ENCODE results near the gene NAA10. TPM values are rescaled to one million over a fixed set of nuclear protein-coding genes. Genes with fewer than 3 reads are reported as not detected.

The NAA10 gene
- total RNA-seq, 6 donors from 2014 or later: 30.7 to 116 (median 76.2) TPM

GRCh38 chrX:153957224-153957623, 22.4 kb upstream of the NAA10 start:
- WGBS, 2 donors: 91 to 92% methylated on average over 9 to 17 of the region's 17 CpGs
- H3K4me1 ChIP-seq: peaks cover 0 to 7% (median 0%) of the 10 kb centered on the region in 4 donors
- no peak overlapping the region for H3K4me3 ChIP-seq
- no peaks in the 10 kb centered on the region for H3K9me3 ChIP-seq
- DNase-seq (no peak), ATAC-seq (ENCODE audit: low FRiP score in 2 of 2) (no peak)
- no peak overlapping the region for H3K27ac ChIP-seq
- H3K27me3 ChIP-seq: no peaks in the 10 kb centered on the region
- TF ChIP-seq POLR2A (IDR thresholded peaks at IDR 0.05) (no peak), CTCF (IDR thresholded peaks at IDR 0.05) (no peak), EP300 (IDR thresholded peaks at IDR 0.05) (no peak), POLR2AphosphoS5 (IDR thresholded peaks at IDR 0.05) (no peak)
- peaks cover 0 to 99% (median 73%) of the 10 kb centered on the region in 4 donors for H3K36me3 ChIP-seq

GRCh38 chrX:153956044-153956907, 21.4 kb upstream of the NAA10 start:
- no peaks in the 10 kb centered on the region for H3K27me3 ChIP-seq
- H3K36me3 ChIP-seq: peaks cover 0 to 99% (median 74%) of the 10 kb centered on the region in 4 donors
- no peak for ATAC-seq (ENCODE audit: low FRiP score in 2 of 2)
- no peaks in the 10 kb centered on the region for H3K9me3 ChIP-seq
- TF ChIP-seq POLR2A (IDR thresholded peaks at IDR 0.05): no peak
- TF ChIP-seq POLR2AphosphoS5 (IDR thresholded peaks at IDR 0.05): no peak
- no peak for TF ChIP-seq CTCF (IDR thresholded peaks at IDR 0.05)
- no peak for TF ChIP-seq EP300 (IDR thresholded peaks at IDR 0.05)
- H3K4me1 ChIP-seq: peaks cover 0 to 7% (median 0%) of the 10 kb centered on the region in 4 donors
- 92 to 100% methylated on average over 1 to 32 of the region's 35 CpGs for WGBS, 2 donors
- DNase-seq: no peak
- H3K27ac ChIP-seq: no peak overlapping the region
- no peak overlapping the region for H3K4me3 ChIP-seq

- Histone ChIP-seq H3K27me3 (no peaks in the 10 kb centered on the region), H3K9me3 (no peaks in the 10 kb centered on the region), H3K36me3 (peaks cover 0 to 99% (median 75%) of the 10 kb centered on the region in 4 donors), H3K4me1 (peaks cover 0 to 7% (median 0%) of the 10 kb centered on the region in 4 donors), H3K4me3 (no peak overlapping the region), H3K27ac (no peak overlapping the region)
- DNase-seq (no peak), ATAC-seq (ENCODE audit: low FRiP score in 2 of 2) (no peak)
- WGBS, 2 donors: 86 to 91% methylated on average over 7 to 12 of the region's 12 CpGs
- TF ChIP-seq EP300 (IDR thresholded peaks at IDR 0.05) (no peak), CTCF (IDR thresholded peaks at IDR 0.05) (no peak), POLR2A (IDR thresholded peaks at IDR 0.05) (no peak), POLR2AphosphoS5 (IDR thresholded peaks at IDR 0.05) (no peak)
These were observed 20.4 kb upstream of the NAA10 start for GRCh38 chrX:153955228-153955732.

GRCh38 chrX:153954558-153955227, 19.9 kb upstream of the NAA10 start:
- Histone ChIP-seq H3K4me3 (no peak overlapping the region), H3K27ac (no peak overlapping the region), H3K4me1 (peaks cover under 1 to 7% (median 3%) of the 10 kb centered on the region in 4 donors), H3K36me3 (peaks cover 0 to 99% (median 72%) of the 10 kb centered on the region in 4 donors), H3K9me3 (no peaks in the 10 kb centered on the region), H3K27me3 (no peaks in the 10 kb centered on the region)
- TF ChIP-seq POLR2AphosphoS5 (IDR thresholded peaks at IDR 0.05): no peak
- no peak for TF ChIP-seq POLR2A (IDR thresholded peaks at IDR 0.05)
- no peak for TF ChIP-seq CTCF (IDR thresholded peaks at IDR 0.05)
- TF ChIP-seq EP300 (IDR thresholded peaks at IDR 0.05): no peak
- 96% methylated on average over 27 of the region's 44 CpGs; no CpG with 5 or more reads in 1 of the 2 donors for WGBS, 2 donors
- ATAC-seq (ENCODE audit: low FRiP score in 2 of 2) (no peak), DNase-seq (no peak)
